ENCODE data around the gene FBXL20. TPM values are rescaled to one million over a fixed set of nuclear protein-coding genes. Genes with fewer than 3 reads are reported as not detected.

Gene FBXL20
- polyA plus RNA-seq, 1 of the 3 experiments (the other 2 are of a cell fraction) = 2.2 TPM

- peak overlapping the region; percentile 86 for H3K4me2 ChIP-seq
- H3K79me2 ChIP-seq (ENCODE audit: insufficient read depth) = peaks cover 37% of the 10 kb centered on the region
- H3K9ac ChIP-seq = peak overlapping the region; percentile 83
- no peaks in the 10 kb centered on the region for H3K9me2 ChIP-seq
- H3K27me3 ChIP-seq (ENCODE audit: insufficient read depth) = no peaks in the 10 kb centered on the region
- no peaks in the 10 kb centered on the region for H3K9me3 ChIP-seq
- H3K4me1 ChIP-seq (ENCODE audit: control insufficient read depth in 1 of 2, insufficient read depth in 2 of 2, low read depth in 1 of 2, low read length in 1 of 2) = peaks cover 6 to 14% of the 10 kb centered on the region in 2 experiments; a peak in 3 of 4 replicates
- peaks cover 44% of the 10 kb centered on the region for H3F3A ChIP-seq (replicated peaks; ENCODE audit: insufficient read depth)
- peak; percentile 92 for DNase-seq
- WGBS (ENCODE audit: low lambda C conversion rate) = 1% methylated on average over 30 of the region's 53 CpGs
- ChIA-PET POLR2A (interaction anchor here (1.7 kb wide), 1 partner anchor 49 kb away, joined by 6 read pairs; the partner anchor contains the start of gene MED1), CTCF (interaction anchor here (1.1 kb wide), 1 partner anchor 49 kb away, joined by 3 read pairs; the partner anchor contains the start of gene MED1)
- peaks cover 23% of the 10 kb centered on the region for H4K20me1 ChIP-seq (ENCODE audit: insufficient read depth)
- H3K27ac ChIP-seq (ENCODE audit: low read depth in 2 of 2, low read length in 1 of 2) = peak overlapping the region; percentile 71 to 83; a peak in 3 of 4 replicates
- peaks cover 14 to 15% of the 10 kb centered on the region in 2 experiments for H3K36me3 ChIP-seq (replicated peaks in 1 of 2; ENCODE audit: control insufficient read depth in 1 of 2, insufficient read depth in 2 of 2, low read length in 1 of 2)
- TF ChIP-seq MAX (IDR thresholded peaks at IDR 0.05; ENCODE audit: low read depth) (peak; percentile 99), JUND (IDR thresholded peaks at IDR 0.05) (no peak), TAF1 (IDR thresholded peaks at IDR 0.05; ENCODE audit: borderline replicate concordance, low read depth, low read length) (no peak), PBX3 (IDR thresholded peaks at IDR 0.05) (no peak), RFX5 (IDR thresholded peaks at IDR 0.05; ENCODE audit: low read length) (peak; percentile 73; the same call in 1 of the 2 replicates), FOXM1 (IDR thresholded peaks at IDR 0.05; ENCODE audit: low read depth) (no peak), RAD21 (IDR thresholded peaks at IDR 0.05; ENCODE audit: low read length) (no peak), USF1 (IDR thresholded peaks at IDR 0.05; ENCODE audit: borderline replicate concordance, low read depth) (no peak), SIN3A (IDR thresholded peaks at IDR 0.05; ENCODE audit: borderline replicate concordance, low read depth, low read length) (peak; percentile 98), NRF1 (IDR thresholded peaks at IDR 0.05; ENCODE audit: low read depth, low read length) (no peak), EZH2phosphoT487 (IDR thresholded peaks at IDR 0.05; ENCODE audit: borderline replicate concordance, low read depth) (no peak), GABPA (IDR thresholded peaks at IDR 0.05; ENCODE audit: low read depth) (no peak), YY1 (IDR thresholded peaks at IDR 0.05; ENCODE audit: low read depth) (no peak), NFIC (IDR thresholded peaks at IDR 0.05; ENCODE audit: borderline replicate concordance) (no peak), TCF12 (IDR thresholded peaks at IDR 0.05) (no peak), IRF3 (IDR thresholded peaks at IDR 0.05; ENCODE audit: low read depth, low read length) (no peak; the same call in 1 of the 2 replicates), EP300 (IDR thresholded peaks at IDR 0.05; ENCODE audit: borderline replicate concordance in 1 of 2, low read depth in 1 of 2, low read length in 1 of 2) (no peak), ELF1 (IDR thresholded peaks at IDR 0.05) (no peak), CHD2 (IDR thresholded peaks at IDR 0.05; ENCODE audit: low read length, partially characterized antibody) (peak; percentile 78), FOXJ3 (CRISPR knock-in tag; IDR thresholded peaks at IDR 0.05) (no peak), POLR2AphosphoS5 (IDR thresholded peaks at IDR 0.05; ENCODE audit: low read depth, low read length) (no peak; the same call in 1 of the 2 replicates), REST (IDR thresholded peaks at IDR 0.05; ENCODE audit: low read depth, low read length) (no peak), USF2 (IDR thresholded peaks at IDR 0.05; ENCODE audit: borderline replicate concordance, low read depth, low read length) (no peak), GATA2 (CRISPR knock-in tag; IDR thresholded peaks at IDR 0.05) (no peak), MXI1 (IDR thresholded peaks at IDR 0.05; ENCODE audit: low read depth, low read length) (peak; percentile 99)
- H3K4me3 ChIP-seq (ENCODE audit: low read depth in 2 of 2, low read length in 1 of 2) = peak overlapping the region; percentile 79 to 97
- peak overlapping the region; percentile 83; the same call in 1 of the 2 replicates for H2AFZ ChIP-seq (ENCODE audit: low read depth)
Observed at GRCh38 chr17:39402244-39402889, 941 bp upstream of the FBXL20 start.

All from SK-N-SH (cell line).